Activated gamma-delta T cell treated with Interleukin-2 at 50 U/mL for 16 hours (primary cell): Measurements from ENCODE around the gene HDAC9.

Experiments
- DNase-seq: peaks from one replicate; pipeline ENCODE4 v3.0.0-alpha.2; 2020

The HDAC9 gene

DNA sequence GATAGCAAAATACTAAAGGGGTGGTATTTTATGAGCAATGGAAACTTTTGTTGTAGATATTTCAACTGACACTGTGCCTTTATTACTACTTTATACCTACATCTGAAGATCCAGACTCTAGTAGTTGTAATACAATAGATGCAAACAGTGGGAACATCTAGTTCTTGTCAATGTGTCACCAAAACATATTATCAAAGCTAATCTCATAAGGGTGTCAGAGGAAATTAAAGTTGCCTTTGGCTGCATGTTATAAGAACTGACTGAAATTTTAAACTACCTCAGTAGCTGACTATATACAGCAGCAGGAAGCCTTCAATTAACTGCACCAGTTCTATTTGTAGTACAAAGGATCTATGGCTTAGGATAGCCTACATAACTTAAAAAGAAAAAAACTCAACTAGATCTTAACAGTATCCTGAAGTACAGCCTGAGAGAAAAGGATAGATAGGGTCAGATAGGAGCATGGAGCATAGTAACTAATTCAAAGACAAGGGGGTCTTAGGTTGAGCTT lies 30.9 kb downstream of the HDAC9 start:
- no peak for DNase-seq

DNA sequence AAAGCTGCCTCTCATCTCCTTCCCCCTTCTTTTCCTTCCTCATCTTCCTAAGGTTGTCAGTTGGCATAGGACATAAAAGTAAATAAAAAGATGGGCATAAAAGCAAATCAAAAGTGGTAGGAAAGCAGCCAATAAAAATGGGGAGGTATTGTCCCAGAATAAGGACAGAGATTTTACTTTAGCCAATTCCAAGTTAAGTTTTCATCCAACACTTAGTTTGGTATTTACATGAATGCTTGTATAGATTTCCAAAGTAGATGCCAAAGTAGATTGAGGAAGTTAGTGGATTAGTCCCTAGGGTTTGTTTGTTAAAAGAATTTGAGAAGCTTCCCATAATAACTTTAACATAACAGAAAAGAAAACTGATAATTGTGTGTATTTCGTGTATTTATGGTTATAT lies 33.7 kb downstream of the HDAC9 start:
- no peak for DNase-seq

DNA sequence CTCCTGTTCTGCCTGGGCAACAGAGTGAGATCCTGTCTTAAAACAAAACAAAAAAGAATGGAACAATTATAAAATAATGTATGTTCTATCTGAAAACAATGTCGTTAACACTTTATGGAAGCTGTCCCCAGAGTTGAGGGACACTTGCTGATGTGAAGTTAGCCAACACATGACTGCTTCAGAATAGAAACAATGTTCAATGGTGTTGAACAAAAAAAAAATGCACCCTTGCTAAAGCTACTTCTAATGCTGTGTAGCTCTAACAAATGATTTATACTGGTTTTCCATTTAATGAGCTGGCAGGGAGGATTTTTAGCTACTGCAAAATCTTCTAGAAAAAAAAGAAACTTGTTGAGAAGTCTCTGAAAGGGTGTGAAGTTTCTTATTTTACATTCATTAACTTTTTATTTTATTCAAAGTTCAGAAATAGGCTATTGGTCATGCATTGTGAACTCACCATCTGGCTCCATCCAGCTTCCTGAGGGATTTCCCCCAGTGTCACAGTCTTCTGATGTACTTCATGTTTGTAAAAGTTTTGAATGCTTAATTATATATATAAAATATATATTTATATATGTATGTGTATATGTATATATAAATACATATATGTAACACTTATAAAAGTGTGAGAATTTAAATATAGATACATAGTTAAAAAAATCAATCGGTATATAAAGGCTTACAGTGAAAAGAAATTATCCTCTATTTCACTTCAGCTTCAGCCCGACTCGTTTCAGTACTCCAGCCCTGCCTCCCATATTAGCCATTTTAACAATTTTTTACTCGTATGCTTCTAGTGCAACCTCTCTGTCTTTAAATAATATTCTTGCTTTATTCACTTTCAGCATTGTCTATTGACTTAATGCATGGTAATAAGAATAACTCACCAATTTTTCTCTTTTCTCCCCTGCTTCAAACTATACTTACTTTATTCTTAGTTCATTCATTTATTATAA lies 35.0 kb downstream of the HDAC9 start:
- no peak for DNase-seq

DNA sequence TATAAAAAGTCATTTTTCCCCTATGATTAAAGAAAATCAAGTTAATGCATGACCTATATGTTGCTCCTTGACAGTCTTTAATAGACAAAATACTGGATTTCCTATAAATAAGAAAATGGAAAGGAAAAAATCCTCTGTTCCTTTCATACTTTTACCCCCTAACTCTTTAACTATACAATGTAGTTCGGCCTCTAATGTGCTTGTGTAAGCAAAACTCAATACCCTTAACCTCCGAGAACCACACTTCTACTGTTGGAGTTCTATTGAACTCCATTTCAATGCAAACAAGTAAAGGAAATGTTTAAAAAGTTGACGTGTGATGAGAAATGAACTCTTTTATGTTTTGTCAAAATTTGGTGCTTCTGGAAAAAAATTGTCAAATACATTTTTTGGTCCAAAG lies 36.0 kb downstream of the HDAC9 start:
- DNase-seq: no peak

DNA sequence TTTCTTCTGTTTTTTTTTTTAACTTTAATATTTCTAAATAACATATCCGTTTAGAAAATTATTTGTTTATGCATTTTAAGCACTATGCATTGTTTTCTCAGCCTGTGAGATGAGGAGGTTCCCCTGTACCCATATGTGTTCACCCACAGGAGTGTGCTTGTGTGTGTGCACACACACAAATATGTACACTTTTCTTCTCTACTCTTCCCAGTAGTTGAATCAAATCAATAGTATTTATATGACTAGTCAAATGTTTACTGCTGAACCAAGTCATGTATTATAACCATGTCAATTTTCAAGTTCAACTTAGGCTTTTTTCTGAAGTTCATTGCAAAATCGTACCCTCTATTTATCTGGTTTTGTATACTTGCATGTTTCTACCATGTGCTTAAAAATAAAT lies 37.3 kb downstream of the HDAC9 start:
- DNase-seq: no peak

GRCh38 chr7:18534481-18534880 lies 38.9 kb downstream of the HDAC9 start:
- no peak for DNase-seq

DNA sequence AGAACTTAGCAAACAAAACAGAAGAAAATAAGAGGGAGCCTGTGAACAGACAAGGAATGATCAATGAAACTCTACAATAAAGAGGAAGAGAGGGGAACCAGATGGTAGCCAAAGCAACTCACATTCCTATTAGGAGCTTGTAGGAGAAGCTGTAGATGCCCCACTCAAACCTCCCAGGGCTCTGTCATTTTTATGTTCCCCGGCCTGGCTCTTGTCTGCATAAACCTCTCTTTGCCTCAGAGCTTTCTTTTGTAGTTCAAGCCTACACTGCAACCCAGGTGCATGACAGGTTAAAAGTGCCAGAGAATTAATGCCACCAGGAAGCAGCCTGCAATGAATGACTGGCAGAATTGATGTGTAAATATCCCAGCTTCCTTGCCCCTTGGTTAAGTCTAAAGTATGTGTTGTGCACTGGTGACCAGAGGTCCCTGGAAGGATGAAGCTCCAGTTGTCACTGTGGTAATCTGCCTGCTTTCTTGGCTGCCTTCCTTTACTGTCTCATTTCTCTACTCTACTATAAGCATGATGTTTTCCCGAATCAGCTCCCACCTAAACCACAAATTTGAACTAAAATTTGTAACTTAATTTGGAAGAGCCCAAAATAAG lies 40.4 kb downstream of the HDAC9 start:
- no peak for DNase-seq

- no peak for DNase-seq
Observed at GRCh38 chr7:18536486-18536885, 40.9 kb downstream of the HDAC9 start.

DNA sequence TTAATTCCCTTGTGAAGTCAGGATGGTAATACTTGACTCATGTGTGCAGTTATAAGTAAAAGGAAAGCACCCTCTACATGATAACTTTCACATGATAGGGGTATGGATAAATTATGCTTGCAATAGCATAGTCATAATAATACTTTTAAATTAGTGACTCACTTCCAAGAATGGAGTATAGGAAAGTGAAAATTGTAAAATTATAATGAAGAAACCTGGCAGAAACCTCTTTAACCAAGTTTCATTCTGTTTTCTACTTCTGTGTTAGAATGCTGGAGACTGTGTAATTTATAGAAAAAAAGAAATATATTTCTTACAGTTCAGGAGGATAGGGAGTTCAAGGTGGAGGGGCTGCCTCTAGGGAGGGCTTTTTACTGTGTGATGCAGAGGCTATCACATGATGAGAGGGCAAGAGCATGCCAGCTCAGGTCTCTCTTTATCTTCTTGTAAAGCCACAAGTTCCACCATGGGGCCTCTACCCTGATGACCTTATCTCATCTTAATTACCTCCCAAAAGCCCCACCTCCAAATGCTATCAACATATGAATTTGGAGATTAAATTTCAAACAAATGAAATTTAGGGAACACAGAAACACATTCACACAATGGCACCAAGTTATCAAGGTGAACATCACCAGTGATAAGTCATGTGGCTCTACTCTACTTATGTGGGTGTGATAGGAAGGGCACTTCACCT lies 43.2 kb downstream of the HDAC9 start:
- no peak for DNase-seq

- no peak for DNase-seq
Observed at GRCh38 chr7:18540396-18540795, 44.8 kb downstream of the HDAC9 start.

- no peak for DNase-seq
Observed at GRCh38 chr7:18541181-18541870, 45.8 kb downstream of the HDAC9 start.

- DNase-seq: no peak
Observed at GRCh38 chr7:18541871-18542212, 46.3 kb downstream of the HDAC9 start.

- DNase-seq: no peak
Observed at GRCh38 chr7:18546576-18546975, 51.0 kb downstream of the HDAC9 start.

DNA sequence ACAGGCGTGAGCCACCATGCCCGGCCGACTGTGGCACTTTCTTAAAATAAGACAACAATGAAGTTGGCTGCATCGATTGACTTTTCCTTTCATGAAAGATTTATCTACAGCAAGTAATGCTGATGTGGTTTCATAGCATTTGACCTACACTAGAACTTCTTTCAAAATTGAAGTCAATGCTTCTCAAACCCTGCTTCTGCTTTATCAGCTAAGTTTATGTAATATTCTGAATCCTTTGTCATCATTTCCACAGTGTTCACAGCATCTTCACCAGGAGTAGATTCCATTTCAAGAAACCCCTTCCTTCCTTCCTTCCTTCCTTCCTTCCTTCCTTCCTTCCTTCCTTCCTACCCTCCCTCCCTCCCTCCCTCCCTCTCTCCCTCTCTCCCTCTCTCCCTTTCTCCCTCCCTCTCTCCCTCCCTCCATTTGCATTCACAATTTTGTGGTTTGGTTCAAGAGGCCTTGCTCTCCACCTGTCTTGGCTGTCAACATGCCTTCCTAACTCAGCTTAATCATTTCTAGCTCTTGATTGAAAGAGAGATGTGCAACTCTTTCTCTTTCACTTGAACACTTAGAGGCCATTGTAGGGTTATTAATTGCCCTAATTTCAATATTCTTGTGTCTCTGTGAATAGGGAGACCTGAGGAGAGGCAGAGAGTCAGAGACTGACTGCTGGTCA lies 52.1 kb downstream of the HDAC9 start:
- no peak for DNase-seq

- no peak for DNase-seq
Observed at GRCh38 chr7:18548534-18548933, 53.0 kb downstream of the HDAC9 start.

DNA sequence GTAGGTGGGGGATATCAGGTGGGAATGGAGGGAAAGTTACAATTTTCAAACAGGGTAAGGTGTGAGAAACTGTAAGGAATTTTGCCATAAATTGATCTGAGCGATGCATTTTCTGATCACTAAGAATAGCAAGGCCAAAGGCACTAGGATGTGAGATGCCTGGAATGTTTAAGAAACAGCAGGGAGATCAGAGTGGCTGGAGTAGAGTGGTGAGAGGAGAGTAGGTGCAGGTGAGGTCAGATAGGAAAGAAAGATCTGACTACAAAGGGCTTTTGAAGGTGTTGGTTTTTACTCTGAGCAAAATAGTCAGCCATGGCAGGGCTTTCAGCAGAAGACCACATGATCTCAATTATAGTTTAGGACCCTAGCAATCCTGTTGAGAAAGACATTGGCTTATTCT lies 55.0 kb downstream of the HDAC9 start:
- DNase-seq: no peak

- DNase-seq: no peak
Observed at GRCh38 chr7:18552316-18552916, 56.9 kb downstream of the HDAC9 start.

GRCh38 chr7:18552943-18553604 lies 57.5 kb downstream of the HDAC9 start:
- no peak for DNase-seq

- no peak for DNase-seq
Observed at GRCh38 chr7:18553605-18554003, 58.1 kb downstream of the HDAC9 start.

DNA sequence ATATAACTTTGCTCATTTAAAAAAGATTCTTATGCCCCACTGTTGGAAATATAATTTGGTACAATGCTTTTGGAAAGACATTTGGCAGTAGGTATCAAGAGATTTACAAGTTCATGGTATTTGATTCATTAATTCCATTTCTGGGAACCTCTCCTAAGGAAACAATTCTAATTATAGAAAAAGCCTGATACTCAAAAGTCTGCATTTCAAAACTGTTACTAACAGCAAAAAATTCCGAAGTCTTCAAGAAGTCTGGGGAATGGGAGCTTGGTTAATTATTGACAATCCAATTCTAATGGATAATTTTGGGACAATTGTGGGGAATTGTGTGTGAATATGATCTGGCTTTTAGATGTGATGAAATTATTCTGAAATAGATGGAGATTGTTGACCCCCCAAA lies 59.6 kb downstream of the HDAC9 start:
- DNase-seq: no peak

GRCh38 chr7:18555968-18556367 lies 60.4 kb downstream of the HDAC9 start:
- DNase-seq: no peak

- no peak for DNase-seq
Observed at GRCh38 chr7:18558503-18558902, 63.0 kb downstream of the HDAC9 start.
